Transverse colon (tissue), 3 donors: ENCODE measurements around the gene LRRC74A.

Experiments
- CTCF ChIP-seq, 5 experiments: fragments of 200-600 bp in 3 of 5; fragments of 450-650 bp in 2 of 5; sonication (generic) in 3 of 5; IDR thresholded peaks; 1 replicate in 2 of 5; 2 replicates in 3 of 5; pipeline ENCODE4 v1.5.1; 2016 to 2017; ENCODE audit warnings: antibody characterized with exemption in 5 of 5, inconsistent platforms in 3 of 5, mild to moderate bottlenecking in 2 of 5, moderate library complexity in 1 of 5
- EP300 ChIP-seq: sonication (generic); formaldehyde crosslinking; IDR thresholded peaks from one replicate; pipeline ENCODE4 v1.6.1; 2017; ENCODE audit warnings: antibody characterized with exemption, low read depth
- POLR2A ChIP-seq: fragments of 450-650 bp; IDR thresholded peaks from one replicate; pipeline ENCODE4 v1.6.1; 2016; ENCODE audit warnings: antibody characterized with exemption, mild to moderate bottlenecking, moderate library complexity

- TF ChIP-seq CTCF (IDR thresholded peaks at IDR 0.05): no peak
- TF ChIP-seq POLR2A: no peak
- TF ChIP-seq EP300: no peak
Measured at GRCh38 chr14:76832503-76832988, 6.3 kb downstream of the LRRC74A start.
